KMS-11 (cell line): Measurements from ENCODE around the gene ARHGAP22.
A peak's percentile ranks its signal among the peaks of the same experiment; 100 is the strongest.

Experiments used
- H2AFZ ChIP-seq: fragments of 200-600 bp; sonication (generic); 2 replicates; pipeline ENCODE4 v1.6.1; 2016; ENCODE audit warnings: antibody characterized with exemption, mixed run types, low read depth
- H3K27ac ChIP-seq: fragments of 200-600 bp; sonication (generic); 2 replicates; pipeline ENCODE4 v1.6.1; 2016; ENCODE audit warnings: mild to moderate bottlenecking, mixed run types
- H3K27me3 ChIP-seq: fragments of 200-600 bp; sonication (generic); 2 replicates; pipeline ENCODE4 v1.6.1; 2017; ENCODE audit warnings: mild to moderate bottlenecking, low read depth, mixed run types, moderate library complexity; ENCODE audit not compliant: insufficient read depth
- H3K36me3 ChIP-seq: fragments of 200-600 bp; sonication (generic); 2 replicates; pipeline ENCODE4 v1.6.1; 2017; ENCODE audit warnings: mild to moderate bottlenecking, mixed run types; ENCODE audit not compliant: insufficient read depth
- H3K4me1 ChIP-seq: fragments of 200-600 bp; sonication (generic); 2 replicates; pipeline ENCODE4 v1.6.1; 2016; ENCODE audit warnings: mild to moderate bottlenecking, low read depth, mixed run types; ENCODE audit not compliant: poor library complexity, severe bottlenecking
- H3K4me2 ChIP-seq: fragments of 200-600 bp; sonication (generic); 2 replicates; pipeline ENCODE4 v1.7.0; 2016; ENCODE audit warnings: mild to moderate bottlenecking, mixed run types
- H3K4me3 ChIP-seq: fragments of 200-600 bp; sonication (generic); IDR thresholded peaks from 2 replicates; pipeline ENCODE4 v1.6.1; 2017; ENCODE audit warnings: low read depth, low read length, mixed read lengths; ENCODE audit not compliant: insufficient read depth
- H3K79me2 ChIP-seq: fragments of 200-600 bp; sonication (generic); 2 replicates; pipeline ENCODE4 v1.6.1; 2016; ENCODE audit warnings: low read depth, mixed run types; ENCODE audit not compliant: insufficient read depth
- H3K9ac ChIP-seq: fragments of 200-600 bp; sonication (generic); 2 replicates; pipeline ENCODE4 v1.6.1; 2016; ENCODE audit warnings: mild to moderate bottlenecking, mixed run types
- H4K20me1 ChIP-seq: fragments of 200-600 bp; sonication (generic); 2 replicates; pipeline ENCODE4 v1.6.1; 2016; ENCODE audit warnings: mild to moderate bottlenecking, mixed run types; ENCODE audit not compliant: insufficient read depth
- TF ChIP-seq, protein P1 (sequence below): fragments of 200-600 bp; sonication (generic); conservative IDR thresholded peaks from 2 replicates; pipeline ENCODE4 v1.6.1; 2017; ENCODE audit warnings: low read depth, mild to moderate bottlenecking, antibody characterized with exemption, low read length, moderate library complexity, mixed read lengths

ARHGAP22 gene

DNA sequence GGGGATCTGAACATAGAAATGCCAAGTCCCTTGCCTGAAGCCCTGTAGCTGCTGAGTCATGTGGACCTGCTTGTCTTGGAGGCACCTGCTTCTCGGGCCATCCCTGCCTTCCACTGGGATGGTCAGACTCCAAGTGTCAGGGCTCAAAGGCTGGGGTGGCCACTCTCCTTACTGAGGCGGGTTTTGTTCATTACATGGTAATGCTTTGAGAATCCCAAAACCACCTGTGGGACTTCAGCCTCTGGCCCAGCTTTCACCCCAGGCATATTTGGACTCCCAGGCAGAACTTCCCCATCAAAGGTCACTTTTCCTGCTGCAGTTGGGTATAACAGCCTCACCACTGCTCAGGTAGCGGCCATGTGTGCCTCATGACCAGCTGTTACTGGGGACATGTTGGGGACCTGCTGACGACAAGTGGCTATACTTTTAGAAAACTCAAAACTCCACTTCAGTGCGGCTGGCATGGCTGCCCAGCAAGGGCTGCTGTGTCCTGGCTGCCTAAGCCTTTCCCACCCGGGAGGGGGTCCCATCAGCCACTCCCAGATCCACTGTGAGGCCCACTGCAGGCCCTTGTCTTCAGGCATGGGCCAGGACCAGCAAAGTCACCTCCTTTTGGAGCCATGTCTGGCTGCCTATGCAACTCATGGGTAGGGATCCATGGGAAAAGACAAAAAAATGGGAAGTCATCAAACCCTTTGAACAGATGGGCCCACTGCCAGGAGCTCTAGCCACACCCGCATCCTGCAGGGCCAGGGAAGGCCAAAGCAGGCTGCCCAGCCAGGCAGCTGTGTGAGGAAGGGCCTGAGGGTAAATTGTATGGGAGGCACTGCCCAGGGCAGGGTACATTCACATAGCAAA is 96.7 kb downstream of the ARHGAP22 start:
- no peak overlapping the region for H3K27ac ChIP-seq
- no peaks in the 10 kb centered on the region for H3K4me1 ChIP-seq

DNA sequence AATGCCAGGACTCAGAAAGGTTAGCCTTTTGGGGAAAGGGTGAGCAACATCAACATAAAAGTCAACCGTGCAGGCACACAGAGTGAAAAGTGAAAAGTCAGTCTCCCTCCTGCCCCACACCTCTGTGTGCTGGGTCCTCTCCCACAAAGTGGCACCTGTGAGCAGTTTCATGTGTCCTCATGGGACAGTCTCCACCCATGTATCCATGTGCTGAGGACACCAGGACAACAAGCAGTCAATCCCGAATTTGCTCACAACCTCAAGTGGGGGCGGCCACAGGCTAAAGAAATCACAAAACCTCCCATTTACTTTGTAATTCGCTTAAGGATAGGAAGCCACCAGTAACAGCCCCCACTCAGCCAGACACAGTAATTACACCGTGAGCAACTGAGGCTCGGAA is 97.4 kb downstream of the ARHGAP22 start:
- Histone ChIP-seq H3K36me3 (no peaks in the 10 kb centered on the region), H3K4me2 (no peak overlapping the region), H3K4me3 (no peak overlapping the region), H3K9ac (no peak overlapping the region), H4K20me1 (no peaks in the 10 kb centered on the region), H3K79me2 (no peaks in the 10 kb centered on the region), H3K27ac (no peak overlapping the region), H2AFZ (no peak overlapping the region), H3K4me1 (no peaks in the 10 kb centered on the region), H3K27me3 (no peaks in the 10 kb centered on the region)
- TF ChIP-seq, protein P1, sequence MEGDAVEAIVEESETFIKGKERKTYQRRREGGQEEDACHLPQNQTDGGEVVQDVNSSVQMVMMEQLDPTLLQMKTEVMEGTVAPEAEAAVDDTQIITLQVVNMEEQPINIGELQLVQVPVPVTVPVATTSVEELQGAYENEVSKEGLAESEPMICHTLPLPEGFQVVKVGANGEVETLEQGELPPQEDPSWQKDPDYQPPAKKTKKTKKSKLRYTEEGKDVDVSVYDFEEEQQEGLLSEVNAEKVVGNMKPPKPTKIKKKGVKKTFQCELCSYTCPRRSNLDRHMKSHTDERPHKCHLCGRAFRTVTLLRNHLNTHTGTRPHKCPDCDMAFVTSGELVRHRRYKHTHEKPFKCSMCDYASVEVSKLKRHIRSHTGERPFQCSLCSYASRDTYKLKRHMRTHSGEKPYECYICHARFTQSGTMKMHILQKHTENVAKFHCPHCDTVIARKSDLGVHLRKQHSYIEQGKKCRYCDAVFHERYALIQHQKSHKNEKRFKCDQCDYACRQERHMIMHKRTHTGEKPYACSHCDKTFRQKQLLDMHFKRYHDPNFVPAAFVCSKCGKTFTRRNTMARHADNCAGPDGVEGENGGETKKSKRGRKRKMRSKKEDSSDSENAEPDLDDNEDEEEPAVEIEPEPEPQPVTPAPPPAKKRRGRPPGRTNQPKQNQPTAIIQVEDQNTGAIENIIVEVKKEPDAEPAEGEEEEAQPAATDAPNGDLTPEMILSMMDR = no peak

More for the DNA sequence above, 96.7 kb downstream of the ARHGAP22 start:
- no peak overlapping the region for H3K9ac ChIP-seq
- H4K20me1 ChIP-seq = no peaks in the 10 kb centered on the region
- H2AFZ ChIP-seq = no peak overlapping the region
- H3K36me3 ChIP-seq = no peaks in the 10 kb centered on the region
- no peaks in the 10 kb centered on the region for H3K27me3 ChIP-seq
- H3K4me2 ChIP-seq = no peak overlapping the region
- TF ChIP-seq, protein P1 = no peak
- no peak overlapping the region for H3K4me3 ChIP-seq
- no peaks in the 10 kb centered on the region for H3K79me2 ChIP-seq

DNA sequence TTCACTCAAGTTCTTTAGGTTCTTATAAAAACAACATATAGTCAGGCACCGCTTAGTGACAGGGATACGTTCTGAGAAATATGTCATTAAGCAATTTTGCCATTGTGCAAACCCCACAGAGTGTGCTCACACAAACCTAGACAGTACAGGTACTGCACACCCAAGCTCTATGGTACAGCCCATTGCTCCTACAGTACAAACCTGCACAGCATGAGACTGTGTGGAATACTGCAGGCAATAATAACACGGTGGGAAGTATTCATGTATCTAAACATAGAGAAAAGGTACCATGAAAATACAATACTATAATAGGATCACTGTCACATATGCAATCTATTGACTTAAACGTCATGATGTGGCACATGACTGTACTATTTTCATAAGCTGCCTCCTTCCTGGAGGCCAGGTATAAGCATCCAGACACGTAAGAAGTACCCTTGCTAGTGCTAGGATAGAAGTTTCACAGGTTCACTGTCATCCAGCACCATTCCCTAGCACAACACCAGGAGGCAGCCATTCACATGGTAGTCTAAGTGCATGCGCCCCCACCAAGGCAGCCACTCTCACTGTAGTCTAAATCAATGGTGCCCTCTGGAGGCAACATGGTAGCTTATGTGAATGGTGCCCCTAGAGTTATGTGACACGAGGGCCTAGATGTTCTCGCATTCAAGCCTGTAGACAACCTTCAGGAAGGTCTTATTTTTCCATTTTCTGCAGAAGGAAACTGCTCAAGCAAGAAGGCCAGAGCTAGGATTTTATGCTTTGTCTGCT is 98.5 kb downstream of the ARHGAP22 start:
- H3K9ac ChIP-seq = no peak overlapping the region
- no peak overlapping the region for H2AFZ ChIP-seq
- no peaks in the 10 kb centered on the region for H4K20me1 ChIP-seq
- no peak overlapping the region for H3K4me3 ChIP-seq
- H3K27ac ChIP-seq = no peak overlapping the region
- TF ChIP-seq, protein P1 = peak; percentile 55; the same call in 1 of the 2 replicates
- H3K4me1 ChIP-seq = no peaks in the 10 kb centered on the region
- no peaks in the 10 kb centered on the region for H3K27me3 ChIP-seq
- no peaks in the 10 kb centered on the region for H3K36me3 ChIP-seq
- no peak overlapping the region for H3K4me2 ChIP-seq
- no peaks in the 10 kb centered on the region for H3K79me2 ChIP-seq

DNA sequence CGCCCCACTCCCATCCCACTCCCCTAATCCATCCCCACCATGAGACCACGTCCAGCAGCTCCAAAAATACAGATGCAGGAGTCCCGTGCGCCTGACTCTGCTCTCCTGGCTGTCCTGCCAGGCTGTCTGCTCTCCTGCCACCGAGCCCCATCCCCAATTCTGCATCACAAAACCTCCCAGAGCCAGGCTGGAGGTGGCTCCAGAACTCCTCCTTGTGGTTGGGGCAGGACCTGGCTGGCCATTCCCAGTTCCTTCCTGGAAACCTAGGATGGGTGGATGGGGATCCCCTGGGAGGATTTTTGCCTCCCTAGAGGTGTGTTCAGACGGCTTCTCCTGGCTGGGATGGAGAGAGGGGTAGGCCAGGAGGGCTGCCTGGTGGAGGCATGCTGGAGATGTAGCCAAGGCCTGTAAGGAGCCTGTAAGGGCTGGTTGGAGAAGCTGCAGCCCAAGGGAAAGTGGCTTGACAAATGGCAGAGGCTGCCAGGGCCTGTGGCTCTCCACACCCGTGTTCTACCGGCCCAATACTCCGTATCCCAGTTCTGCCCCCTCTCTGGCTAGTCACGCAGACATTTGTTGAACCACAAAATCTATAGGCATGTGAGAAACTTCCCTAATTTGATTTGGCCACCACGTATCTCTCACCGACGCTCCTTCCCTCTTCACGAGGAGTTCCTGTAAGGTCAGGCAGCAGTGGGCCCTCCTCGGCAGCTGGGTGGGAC is 99.3 kb downstream of the ARHGAP22 start:
- Histone ChIP-seq H3K27me3 (no peaks in the 10 kb centered on the region), H3K27ac (no peak overlapping the region), H3K4me3 (no peak overlapping the region), H2AFZ (no peak overlapping the region), H3K4me1 (no peaks in the 10 kb centered on the region), H3K9ac (no peak overlapping the region), H3K36me3 (no peaks in the 10 kb centered on the region), H3K79me2 (no peaks in the 10 kb centered on the region), H4K20me1 (no peaks in the 10 kb centered on the region), H3K4me2 (no peak overlapping the region)
- TF ChIP-seq, protein P1 = no peak
